Measurements from ENCODE around the gene ANKRD13A.

DNA sequence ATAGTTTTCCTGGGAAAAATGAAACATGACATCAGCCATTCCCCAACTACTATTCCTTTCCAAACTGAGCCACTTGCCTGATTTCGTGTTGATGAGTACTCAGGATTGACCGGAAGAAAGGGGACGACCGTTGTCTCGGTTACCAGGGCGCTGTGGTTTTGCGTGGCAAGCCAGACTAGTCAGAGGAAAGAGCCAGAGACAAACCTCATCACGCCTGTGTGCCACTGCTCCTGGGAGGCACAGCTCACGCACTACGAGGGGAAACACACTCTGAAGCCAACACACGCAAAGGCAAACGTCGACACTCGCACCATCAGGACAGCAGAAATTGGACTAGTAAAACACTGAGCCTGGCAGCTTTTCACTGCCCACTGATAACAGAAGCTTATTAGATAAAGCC lies 38.0 kb upstream of the ANKRD13A start:
- no peak for TF ChIP-seq CTCF (IDR thresholded peaks at IDR 0.05; ENCODE audit: control extremely low read depth in 1 of 3, insufficient read depth in 1 of 3, low read depth in 1 of 3, low read length in 3 of 3)
- TF ChIP-seq EGR1 (IDR thresholded peaks at IDR 0.05; ENCODE audit: borderline replicate concordance, low read depth, low read length): no peak
- no peak for TF ChIP-seq SIX5 (IDR thresholded peaks at IDR 0.05; ENCODE audit: low read depth, low read length)
- TF ChIP-seq POLR2A (IDR thresholded peaks at IDR 0.05; ENCODE audit: control extremely low read depth in 1 of 2, low read depth in 2 of 2, low read length in 2 of 2): no peak
- no peak for TF ChIP-seq KDM1A (IDR thresholded peaks at IDR 0.05; ENCODE audit: borderline replicate concordance, low read length)
- no peak for TF ChIP-seq POLR2AphosphoS5 (IDR thresholded peaks at IDR 0.05; ENCODE audit: low read depth, low read length)
- TF ChIP-seq GABPA (IDR thresholded peaks at IDR 0.05; ENCODE audit: borderline replicate concordance, insufficient read depth, low read length): no peak
- no peak for TF ChIP-seq MAFK (IDR thresholded peaks at IDR 0.05; ENCODE audit: low read depth, low read length)
- no peak for TF ChIP-seq RFX5 (IDR thresholded peaks at IDR 0.05; ENCODE audit: borderline replicate concordance, low read depth, low read length)
- no peak for TF ChIP-seq YY1 (IDR thresholded peaks at IDR 0.05; ENCODE audit: low read depth, low read length)
- TF ChIP-seq TAF1 (IDR thresholded peaks at IDR 0.05; ENCODE audit: low read depth, low read length): no peak
- no peak for TF ChIP-seq CHD2 (IDR thresholded peaks at IDR 0.05; ENCODE audit: low read length)
- TF ChIP-seq EZH2 (IDR thresholded peaks at IDR 0.05; ENCODE audit: low read depth, low read length, severe bottlenecking): no peak

Data from H1 (cell line).